Retina (tissue), 1 donor: ENCODE results near the gene PRKCE.

Source experiments
- DNase-seq: peaks from one replicate; pipeline ENCODE4 v3.0.0-alpha.2; 2016

PRKCE gene

GRCh38 chr2:46163804-46164528, 512.5 kb downstream of the PRKCE start:
- DNase-seq = no peak

DNA sequence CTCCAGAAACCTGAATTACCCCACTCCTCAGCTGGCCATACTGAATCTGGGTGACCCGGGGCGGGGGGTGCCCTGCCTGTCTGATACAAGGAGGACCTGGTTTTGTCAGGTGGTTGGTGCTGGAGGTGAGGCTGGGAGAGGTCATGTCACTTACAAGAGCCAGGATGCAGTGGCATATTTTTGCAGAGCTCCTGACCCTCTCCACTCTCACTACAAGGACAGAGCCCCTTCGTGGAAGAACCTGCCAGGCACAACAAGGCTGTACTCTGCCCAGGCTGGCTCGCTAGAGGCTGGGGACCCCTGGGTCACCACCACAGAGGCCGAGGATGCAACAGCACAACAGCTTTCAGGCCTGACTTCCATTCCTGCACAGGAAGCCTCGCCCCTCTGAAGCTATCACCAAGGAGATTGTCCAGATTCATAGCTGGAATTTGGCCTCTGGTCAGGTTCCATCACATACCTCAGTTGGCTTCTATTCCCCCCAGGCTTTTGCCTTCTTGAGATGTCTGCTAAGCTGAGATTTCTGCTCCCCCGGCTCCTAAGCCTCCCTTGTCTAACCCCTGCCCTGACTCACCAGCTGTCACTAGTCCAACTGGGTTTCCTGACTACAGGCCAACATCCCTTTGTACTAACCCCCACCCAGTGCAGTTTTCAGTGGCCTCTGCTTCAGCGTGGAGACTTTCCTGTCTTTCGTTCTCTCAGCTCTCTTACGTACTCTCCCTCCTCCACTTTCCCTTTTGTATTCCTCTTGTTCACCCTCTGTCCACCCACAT, 513.2 kb downstream of the PRKCE start:
- DNase-seq = no peak

DNA sequence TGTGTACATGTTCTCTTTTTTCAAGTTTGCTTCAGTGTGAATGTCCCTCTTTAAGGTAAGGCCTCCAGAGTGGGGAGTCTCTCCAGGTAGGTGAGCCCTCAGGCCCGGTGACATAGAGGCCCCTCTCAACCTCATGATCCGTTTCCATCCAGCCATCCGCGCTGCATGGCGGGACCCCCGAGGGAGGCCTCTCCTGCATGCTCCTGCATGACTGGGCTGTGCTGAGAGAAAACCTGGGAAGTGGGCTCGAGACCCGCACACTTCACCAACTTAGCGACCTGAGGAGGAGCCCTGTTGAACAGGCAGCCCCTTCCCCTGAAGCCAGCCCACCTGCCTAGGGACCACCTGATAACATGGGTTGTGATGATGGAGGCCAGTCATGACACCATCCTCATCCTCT, 514.4 kb downstream of the PRKCE start:
- DNase-seq = no peak

GRCh38 chr2:46167406-46167805, 515.9 kb downstream of the PRKCE start:
- DNase-seq = no peak

DNA sequence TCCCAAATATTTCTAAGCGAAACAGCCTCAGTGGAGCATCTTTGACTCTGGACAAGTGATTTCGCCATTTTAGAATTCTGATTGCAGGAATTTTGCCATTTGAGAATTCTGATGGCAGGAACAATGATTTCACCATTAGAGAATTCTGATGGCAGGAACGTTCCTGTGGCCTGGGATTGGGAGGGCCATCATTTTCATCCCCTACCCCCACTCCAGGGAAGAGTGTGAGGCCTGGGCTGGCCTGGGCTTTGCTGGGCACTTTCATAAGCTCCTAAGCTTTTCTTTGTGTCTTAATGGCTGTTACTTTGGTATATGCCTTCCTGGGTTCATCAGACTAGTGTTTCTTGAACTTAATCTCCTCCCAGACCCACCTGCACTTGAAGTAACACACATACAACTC, 516.4 kb downstream of the PRKCE start:
- DNase-seq = no peak

DNA sequence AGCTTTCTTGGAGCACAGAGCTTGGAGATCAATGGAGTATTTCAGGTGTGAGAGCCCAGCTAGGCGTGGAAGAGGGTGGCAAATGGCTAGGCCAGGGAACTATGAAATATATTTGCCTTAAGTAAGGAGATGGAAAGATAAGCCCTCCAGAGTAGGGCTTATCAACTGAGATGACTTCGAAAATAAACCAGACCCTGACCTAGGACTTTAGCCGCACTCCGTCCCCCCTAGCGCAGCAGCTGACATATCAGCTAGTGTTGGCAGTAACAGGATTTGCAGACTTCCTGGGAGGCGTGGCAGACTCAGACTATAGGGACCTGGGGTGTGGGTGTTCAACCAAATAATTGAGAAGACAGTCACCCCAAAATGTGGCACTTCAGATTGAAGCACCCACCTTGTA, 518.0 kb downstream of the PRKCE start:
- DNase-seq = no peak

GRCh38 chr2:46170026-46170425, 518.6 kb downstream of the PRKCE start:
- DNase-seq = no peak

- peak; percentile 49 for DNase-seq
Measured at GRCh38 chr2:46170611-46171350, 519.3 kb downstream of the PRKCE start.

GRCh38 chr2:46171411-46171953, 520.0 kb downstream of the PRKCE start:
- DNase-seq = peak; percentile 56

GRCh38 chr2:46171996-46172546, 520.6 kb downstream of the PRKCE start:
- DNase-seq = peak; percentile 37

DNA sequence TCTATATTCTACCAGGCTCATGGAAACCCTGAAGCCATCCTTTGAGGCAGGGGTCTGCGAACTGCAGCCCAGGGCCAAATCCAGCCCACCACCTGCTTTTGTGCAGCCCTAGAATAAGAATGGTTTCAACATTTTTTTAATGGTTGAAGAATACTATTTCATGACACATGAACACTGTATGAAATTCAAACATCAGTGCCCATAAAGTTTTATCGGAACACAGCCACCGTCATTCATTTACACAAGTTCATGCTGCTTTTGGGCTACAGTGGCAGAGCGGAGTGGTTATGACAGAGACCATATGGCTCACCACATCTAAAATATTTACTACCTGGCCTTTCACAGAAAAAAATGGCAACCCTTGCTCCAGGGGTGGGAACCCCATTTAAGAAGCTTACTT, 521.6 kb downstream of the PRKCE start:
- DNase-seq = no peak

- no peak for DNase-seq
Measured at GRCh38 chr2:46173636-46174250, 522.3 kb downstream of the PRKCE start.

GRCh38 chr2:46174345-46175170, 523.1 kb downstream of the PRKCE start:
- no peak for DNase-seq

- no peak for DNase-seq
Measured at GRCh38 chr2:46175419-46175818, 523.9 kb downstream of the PRKCE start.

DNA sequence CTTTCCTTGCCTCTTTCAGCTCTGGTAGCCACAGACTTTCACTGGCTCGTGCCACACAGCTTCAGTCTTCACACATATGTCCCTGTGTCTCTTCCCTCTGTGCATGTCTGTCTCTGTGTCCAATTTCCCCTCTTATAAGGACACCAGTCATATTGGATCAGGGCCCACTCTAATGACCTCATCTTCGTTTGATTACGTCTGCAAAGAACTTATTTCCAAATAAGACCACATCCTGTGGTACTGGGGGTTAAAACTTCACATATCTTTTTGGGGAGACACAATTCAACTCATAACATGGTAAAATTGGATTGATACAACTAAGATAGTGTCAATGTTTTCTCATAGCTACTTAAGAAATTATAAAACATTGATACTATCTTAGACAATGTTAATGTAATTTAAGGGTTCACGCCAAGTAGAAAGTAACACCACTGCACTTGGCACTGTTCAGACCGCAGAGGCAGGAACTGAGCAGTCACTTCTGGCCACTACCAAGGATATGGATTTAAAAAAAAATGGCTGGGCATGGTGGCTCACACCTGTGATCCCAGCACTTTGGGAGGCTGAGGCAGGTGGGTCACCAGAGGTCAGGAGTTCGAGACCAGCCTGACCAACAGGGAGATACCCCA, 526.1 kb downstream of the PRKCE start:
- DNase-seq = no peak

DNA sequence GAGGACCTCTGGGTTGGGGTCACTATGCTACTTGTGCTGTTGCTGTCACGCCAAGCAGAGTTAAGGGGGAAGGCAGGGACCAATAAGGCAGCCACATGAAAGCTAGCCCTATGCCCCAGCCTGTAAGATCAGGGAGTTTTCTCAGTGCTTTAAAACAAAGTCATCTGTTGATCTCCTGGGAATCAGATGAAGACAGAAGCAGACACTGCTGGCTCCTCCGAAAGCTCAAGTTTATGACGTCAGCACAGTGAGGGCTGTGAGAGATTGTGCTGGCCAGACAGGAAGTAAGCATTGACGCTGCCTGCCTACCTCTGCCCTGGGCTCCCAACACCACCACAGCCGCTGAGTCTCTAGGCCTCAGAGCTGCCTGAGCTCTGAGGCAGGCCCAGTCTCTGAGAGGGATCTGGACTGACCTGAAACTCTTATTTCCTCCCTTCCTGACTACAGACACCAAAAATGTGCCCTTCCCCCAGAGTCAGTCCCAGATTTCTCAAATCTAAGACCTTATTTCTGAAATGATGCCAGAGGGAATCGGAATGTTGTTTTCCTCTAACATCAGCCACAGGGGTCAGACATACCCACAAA, 527.7 kb downstream of the PRKCE start:
- no peak for DNase-seq

- no peak for DNase-seq
Measured at GRCh38 chr2:46180189-46180588, 528.7 kb downstream of the PRKCE start.

DNA sequence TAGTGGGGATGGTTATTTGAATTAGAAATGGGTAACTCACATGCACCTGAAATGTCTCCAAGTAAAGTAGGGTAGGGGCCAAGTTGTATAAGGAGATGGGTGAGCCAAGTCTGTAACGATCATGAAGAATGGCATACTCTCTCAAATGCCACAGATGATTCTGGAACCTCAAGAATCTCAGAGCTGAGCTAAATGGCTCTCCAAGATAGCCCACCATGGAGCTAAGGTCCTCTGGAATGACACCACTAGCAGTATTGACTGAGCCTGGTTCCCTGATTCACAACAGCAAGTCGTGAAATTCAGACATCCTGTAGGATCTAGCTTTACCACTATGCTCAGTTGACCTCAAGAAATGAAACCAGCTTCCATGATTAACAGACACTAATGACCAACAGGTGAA, 529.8 kb downstream of the PRKCE start:
- no peak for DNase-seq

GRCh38 chr2:46181789-46182530, 530.5 kb downstream of the PRKCE start:
- no peak for DNase-seq

DNA sequence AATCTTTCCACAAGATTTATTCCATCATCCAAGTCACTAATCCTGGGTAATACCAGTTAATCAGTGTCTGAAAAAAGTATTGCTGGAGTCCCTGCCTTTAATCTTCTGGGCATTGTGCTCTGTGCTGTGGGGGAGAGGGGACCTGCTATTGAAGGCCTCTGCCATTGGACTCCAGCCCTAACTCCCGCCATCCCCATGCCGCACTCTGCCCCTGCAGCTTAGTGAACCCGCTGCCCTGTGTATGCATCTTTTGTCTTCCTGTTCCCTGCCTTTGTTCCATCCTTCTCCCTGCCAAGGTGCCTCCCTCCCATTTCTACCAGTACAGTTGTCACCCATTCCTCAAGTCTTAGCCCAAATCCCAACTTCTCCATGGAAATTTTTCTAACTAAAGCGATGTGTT, 532.0 kb downstream of the PRKCE start:
- no peak for DNase-seq
